SJSA1 (cell line): ENCODE data around the gene SPATA7. TPM values are rescaled to one million over a fixed set of nuclear protein-coding genes. Genes with fewer than 3 reads are reported as not detected.

ENCODE experiments used
- DNase-seq, 2 experiments: peaks; one replicate each; pipeline ENCODE4 v3.0.0-alpha.2; 2015 to 2020; ENCODE audit warnings: low spot score in 2 of 2, low read depth in 1 of 2
- H3K27ac ChIP-seq: fragments of 250-450 bp; sonication (Bioruptor Pico); 2 replicates; pipeline ENCODE4 v1.5.1; 2020; ENCODE audit warnings: mild to moderate bottlenecking, moderate library complexity
- H3K27me3 ChIP-seq: fragments of 250-450 bp; sonication (Bioruptor Pico); replicated peaks from 2 replicates; pipeline ENCODE4 v1.5.1; 2020; ENCODE audit warnings: mild to moderate bottlenecking, moderate library complexity
- H3K36me3 ChIP-seq: fragments of 250-450 bp; sonication (Bioruptor Pico); 2 replicates; pipeline ENCODE4 v1.5.1; 2020; ENCODE audit warnings: mild to moderate bottlenecking
- H3K4me1 ChIP-seq: fragments of 250-450 bp; sonication (Bioruptor Pico); replicated peaks from 2 replicates; pipeline ENCODE4 v1.6.1; 2021; ENCODE audit warnings: mild to moderate bottlenecking
- H3K4me3 ChIP-seq: fragments of 250-450 bp; sonication (Bioruptor Pico); 2 replicates; pipeline ENCODE4 v1.5.1; 2020; ENCODE audit warnings: mild to moderate bottlenecking
- H3K9me3 ChIP-seq: fragments of 250-450 bp; sonication (Bioruptor Pico); replicated peaks from 2 replicates; pipeline ENCODE4 v1.5.1; 2020; ENCODE audit warnings: mild to moderate bottlenecking
- total RNA-seq: library from RNA; depleted of rRNA; stranded (reverse); fragments of >200 nt; shearing (Covaris generic); gene quantifications from 2 replicates; pipeline ENCODE4 v1.2.3, GENCODE V29; 2014; rRNA removed

SPATA7 gene
- total RNA-seq, 1 experiment from 2014 or later: 3.7 TPM

DNA sequence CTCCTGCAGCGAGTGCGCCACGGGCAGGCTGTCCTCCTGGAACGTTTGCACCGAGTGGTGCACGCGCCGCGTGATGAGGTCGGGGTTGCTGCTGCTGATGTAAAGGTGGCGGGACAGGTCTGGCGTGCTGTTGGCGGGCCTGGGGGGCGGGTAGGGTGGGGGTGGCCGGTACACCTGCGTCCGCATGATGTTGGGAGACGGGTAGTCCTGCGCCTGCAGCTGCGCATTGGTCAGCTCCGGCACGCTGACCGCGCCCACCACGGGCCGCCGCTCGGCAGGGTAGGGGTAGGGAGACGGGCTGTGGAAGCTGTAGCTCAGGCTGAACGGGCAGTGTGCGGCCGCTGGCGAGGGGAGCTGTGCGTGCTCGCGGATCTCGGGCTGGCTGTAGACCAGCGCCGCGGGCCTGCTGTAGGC, 94.1 kb downstream of the SPATA7 start:
- no peak for DNase-seq
- no peak overlapping the region for H3K4me3 ChIP-seq
- H3K27me3 ChIP-seq: no peaks in the 10 kb centered on the region
- H3K9me3 ChIP-seq: no peaks in the 10 kb centered on the region
- peaks cover 86% of the 10 kb centered on the region for H3K36me3 ChIP-seq
- H3K4me1 ChIP-seq: no peaks in the 10 kb centered on the region
- H3K27ac ChIP-seq: no peak overlapping the region

- Histone ChIP-seq H3K36me3 (peaks cover 76% of the 10 kb centered on the region), H3K4me3 (no peak overlapping the region), H3K9me3 (no peaks in the 10 kb centered on the region), H3K27ac (no peak overlapping the region), H3K4me1 (no peaks in the 10 kb centered on the region), H3K27me3 (no peaks in the 10 kb centered on the region)
- DNase-seq: no peak
Observed at GRCh38 chr14:88481059-88481458, 95.6 kb downstream of the SPATA7 start.

GRCh38 chr14:88481794-88482193, 96.3 kb downstream of the SPATA7 start:
- H3K4me1 ChIP-seq: no peaks in the 10 kb centered on the region
- H3K27ac ChIP-seq: no peak overlapping the region
- no peak for DNase-seq
- H3K27me3 ChIP-seq: no peaks in the 10 kb centered on the region
- H3K9me3 ChIP-seq: no peaks in the 10 kb centered on the region
- H3K4me3 ChIP-seq: no peak overlapping the region
- peaks cover 69% of the 10 kb centered on the region for H3K36me3 ChIP-seq

DNA sequence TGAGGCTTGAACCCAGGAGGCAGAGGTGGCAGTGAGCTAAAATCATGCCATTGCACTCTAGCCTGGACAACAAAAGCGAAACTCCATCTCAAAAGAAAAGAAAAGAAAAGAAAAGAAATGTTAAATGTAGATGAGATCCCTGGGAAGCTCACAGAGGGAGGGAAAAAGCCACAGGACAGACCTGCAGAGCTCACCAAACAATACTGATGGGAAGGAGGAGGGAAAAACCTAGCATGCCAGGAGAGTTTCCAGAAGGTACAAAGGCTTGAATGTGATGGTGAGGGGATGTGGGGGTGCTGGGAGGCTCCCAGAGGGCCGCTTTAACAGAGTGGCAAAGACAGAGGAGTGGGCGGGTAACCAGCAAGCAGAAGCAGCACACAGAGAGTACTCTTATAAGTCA, 97.1 kb downstream of the SPATA7 start:
- no peaks in the 10 kb centered on the region for H3K4me1 ChIP-seq
- no peak overlapping the region for H3K4me3 ChIP-seq
- no peak for DNase-seq
- no peak overlapping the region for H3K27ac ChIP-seq
- H3K27me3 ChIP-seq: no peaks in the 10 kb centered on the region
- peaks cover 64% of the 10 kb centered on the region for H3K36me3 ChIP-seq
- H3K9me3 ChIP-seq: no peaks in the 10 kb centered on the region

Other genes with a start within 250 kb of the SPATA7 start
- not detected in 2 replicates for gene KCNK10, start 62.4 kb upstream of the SPATA7 start, total RNA-seq
- 8.5 and 16.1 TPM in 2 replicates for gene PTPN21, start 169.3 kb downstream of the SPATA7 start, total RNA-seq
- gene ZC3H14, start 177.4 kb downstream of the SPATA7 start, total RNA-seq: 54.8 and 86.1 TPM in 2 replicates